ENCODE data around the gene CFAP45.

The CFAP45 gene

DNA sequence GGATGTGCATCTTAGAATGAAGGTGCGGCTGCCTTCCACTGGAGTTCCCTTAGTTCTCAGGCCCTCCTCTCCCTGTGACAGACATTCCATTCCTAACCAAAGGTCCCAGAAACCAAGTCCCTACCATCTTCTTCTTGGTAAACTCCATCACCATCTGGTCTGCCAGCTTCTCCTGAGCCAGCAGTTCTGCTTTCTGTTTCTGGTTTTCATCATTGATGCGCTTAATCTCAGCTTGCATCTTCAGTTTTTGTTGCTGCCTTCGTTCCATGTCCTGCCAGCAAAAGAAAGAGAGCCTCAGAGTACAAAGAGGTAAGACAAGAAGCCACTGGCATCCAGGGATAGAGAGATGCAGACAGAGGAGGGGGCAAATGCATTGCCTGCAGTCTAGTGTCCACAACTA, 19.5 kb downstream of the CFAP45 start:
- no peak for DNase-seq (ENCODE audit: low spot score)
- FAIRE-seq, result no peak

DNA sequence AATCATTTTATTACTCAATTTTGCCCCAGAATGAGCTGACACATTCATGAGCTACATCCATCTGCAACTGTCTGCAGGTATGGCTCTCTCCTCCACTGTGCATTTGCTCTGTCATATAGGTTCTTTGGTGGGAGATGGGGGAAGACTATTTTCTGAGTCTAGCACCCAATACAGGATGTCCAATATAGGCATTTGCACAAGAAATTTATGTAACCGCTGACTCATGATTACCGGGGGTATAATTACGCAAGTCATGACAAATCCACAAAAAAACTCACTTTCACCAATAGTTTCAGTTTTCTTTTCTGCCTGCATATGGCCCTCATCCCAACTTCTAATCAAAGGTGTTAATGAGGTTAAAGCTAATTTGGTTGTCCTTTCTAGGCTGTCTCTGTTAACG, 20.0 kb downstream of the CFAP45 start:
- no peak for FAIRE-seq
- no peak for DNase-seq (ENCODE audit: low spot score)

DNA sequence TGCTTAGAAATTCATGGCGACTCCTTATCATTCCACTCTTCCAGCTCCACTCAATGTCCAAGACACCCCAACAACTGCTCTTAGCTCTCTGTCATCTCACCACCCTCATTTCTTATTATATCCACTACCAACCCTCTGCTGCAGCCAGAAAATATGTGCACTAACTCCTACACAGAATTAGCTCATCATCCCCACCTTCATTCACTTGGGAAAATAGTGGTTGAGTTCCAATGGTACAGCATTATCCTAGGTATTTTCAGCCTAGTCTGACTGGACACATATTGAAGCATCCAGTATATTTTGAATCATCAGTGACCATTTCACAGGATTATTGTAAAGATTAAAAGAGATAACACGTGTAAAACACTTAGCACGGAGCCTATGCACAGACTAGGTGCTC, 20.8 kb downstream of the CFAP45 start:
- DNase-seq (ENCODE audit: low spot score) (no peak), FAIRE-seq (no peak)

DNA sequence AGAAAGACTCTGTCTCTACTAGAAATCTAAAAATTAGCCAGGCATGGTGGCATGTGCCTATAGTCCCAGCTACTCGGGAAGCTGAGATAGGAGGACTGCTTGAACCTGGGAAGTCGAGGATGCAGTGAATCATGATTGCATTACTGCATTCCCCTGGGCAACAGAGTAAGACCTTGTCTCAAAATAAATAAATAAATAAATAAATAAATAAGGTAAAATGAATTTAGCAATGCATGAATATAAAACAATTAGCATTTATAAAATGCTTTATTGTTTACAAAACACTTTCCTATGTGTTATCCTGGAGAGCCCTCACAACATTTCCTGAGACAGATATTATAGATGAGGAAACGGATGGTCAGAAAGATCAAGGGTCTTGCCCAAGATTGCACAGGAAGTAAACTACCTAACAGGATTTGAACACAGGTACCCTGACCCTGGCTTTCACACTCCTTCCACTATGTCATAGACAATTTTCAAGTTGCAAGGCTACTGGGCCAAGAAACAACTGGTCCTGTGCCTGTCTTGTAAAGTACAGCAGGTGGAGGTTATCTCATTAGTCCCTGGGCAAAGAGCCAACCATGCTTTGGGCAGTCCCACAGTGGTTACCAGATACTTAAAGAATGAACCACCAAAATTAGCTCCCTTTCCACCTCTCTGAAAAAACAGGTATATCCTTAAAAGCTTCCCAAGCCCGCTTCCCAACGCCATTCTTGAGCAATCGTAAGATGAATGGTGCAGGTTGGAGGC, 22.1 kb downstream of the CFAP45 start:
- FAIRE-seq, result no peak

DNA sequence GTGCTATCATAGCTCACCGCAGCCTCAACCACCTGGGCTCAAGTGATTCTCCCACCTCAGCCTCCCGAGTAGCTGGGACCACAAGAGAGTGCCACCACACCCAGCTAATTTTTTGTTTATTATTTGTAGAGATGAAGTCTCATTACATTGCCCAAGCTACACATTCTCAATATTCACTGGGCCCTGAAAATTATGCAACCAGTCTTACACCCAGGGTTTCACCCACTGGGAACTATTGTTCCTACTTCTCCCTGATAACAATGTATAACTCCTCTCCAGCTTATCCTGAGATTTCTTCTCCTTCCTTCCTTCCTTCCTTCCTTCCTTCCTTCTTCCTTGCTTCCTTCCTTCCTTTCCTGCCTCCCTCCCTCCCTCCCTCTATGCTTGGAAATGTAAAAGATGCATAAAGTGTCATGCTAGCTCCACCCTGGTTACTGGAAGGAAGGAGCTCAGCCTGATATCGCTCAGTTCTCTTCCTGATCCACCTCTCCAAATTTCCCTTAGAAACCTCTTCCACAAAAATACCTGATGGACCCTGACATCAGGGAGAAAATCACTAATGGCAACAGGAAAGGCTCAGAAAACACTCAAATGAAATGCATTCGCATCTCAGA, 26.3 kb downstream of the CFAP45 start:
- no peak for DNase-seq (ENCODE audit: low spot score)

More for the DNA sequence above, 22.1 kb downstream of the CFAP45 start:
- DNase-seq (ENCODE audit: low spot score), result no peak

DNA sequence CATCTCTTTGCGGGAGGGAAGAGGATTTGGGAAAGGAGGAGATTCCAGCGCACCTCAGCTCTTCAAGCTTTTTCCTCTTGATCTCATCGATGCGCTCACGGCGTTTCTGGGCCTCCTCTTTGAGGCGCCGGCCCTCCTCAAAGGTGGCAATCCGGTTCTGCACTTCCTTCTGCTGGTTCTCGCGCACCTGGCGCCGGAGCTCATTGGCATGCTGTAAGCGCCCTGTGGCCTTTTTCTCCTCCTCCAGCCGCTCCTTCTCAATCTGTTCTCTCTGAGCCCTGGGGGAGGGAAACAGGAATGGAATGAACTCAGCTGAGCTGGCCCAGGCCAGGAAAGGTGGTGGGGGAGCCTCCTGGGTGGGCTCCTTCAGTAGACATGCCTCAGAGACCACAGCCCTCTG, 27.1 kb downstream of the CFAP45 start:
- DNase-seq (ENCODE audit: low spot score) (no peak), FAIRE-seq (no peak)

More for the DNA sequence above, 26.3 kb downstream of the CFAP45 start:
- no peak for FAIRE-seq

DNA sequence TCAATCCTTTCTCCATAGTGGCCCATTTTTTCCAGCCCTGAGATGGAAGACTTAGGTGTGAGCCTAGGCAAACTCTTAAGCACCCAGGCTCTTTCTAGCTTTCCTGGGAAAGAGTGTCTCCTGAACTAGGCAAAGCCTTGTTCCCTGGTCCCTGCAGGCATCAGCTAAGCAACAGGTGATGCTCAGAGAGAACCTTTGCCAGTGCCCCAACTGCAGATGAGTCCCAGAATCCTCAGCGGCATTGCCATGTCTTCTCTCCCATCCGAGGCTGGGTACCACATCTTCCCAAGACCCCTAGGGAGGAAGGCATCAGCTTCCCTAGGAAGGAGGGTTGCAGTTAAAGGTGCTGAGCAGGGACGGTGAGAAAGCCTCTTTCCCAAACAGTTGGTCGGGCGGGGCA, 29.3 kb downstream of the CFAP45 start:
- DNase-seq (ENCODE audit: low spot score) (no peak), FAIRE-seq (no peak)

DNA sequence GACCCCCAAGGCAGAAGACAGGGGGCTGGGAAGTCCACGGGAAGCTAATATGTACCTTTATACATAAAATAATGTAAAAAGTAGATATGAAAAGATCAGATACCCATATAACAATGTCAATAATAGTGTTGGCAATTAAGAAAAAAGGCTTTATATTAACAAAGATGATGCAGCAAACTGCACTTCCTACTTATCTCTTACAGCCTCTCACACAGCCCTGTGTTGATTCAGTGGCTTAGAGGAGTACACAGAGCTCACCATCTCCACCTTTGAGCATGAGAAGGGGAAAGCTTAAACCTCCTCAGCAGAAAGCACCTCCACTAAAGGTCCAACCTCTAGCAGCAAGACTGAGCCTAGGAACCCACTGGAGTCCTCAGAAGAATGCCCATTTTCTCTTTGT, 30.4 kb downstream of the CFAP45 start:
- no peak for FAIRE-seq
- DNase-seq (ENCODE audit: low spot score), result no peak

DNA sequence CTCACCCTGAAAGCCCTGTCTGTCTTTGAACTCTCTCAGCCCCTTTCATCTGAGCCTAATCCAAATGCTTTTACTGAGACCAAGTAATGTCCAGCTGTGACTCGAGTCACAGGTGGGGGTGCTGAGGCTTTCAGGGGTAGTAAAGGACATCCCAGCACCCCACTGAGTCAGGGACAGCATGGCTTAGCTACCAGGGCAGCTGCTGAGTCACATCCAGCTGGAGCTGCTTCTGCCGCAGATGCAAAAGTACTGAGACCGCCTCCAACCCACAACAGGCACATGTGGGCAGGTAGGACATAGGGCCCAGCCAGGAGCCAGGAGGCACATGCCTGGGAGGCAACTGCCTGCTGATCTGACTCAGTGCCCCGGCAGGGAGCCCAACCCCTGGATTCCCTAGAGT, 30.8 kb downstream of the CFAP45 start:
- DNase-seq (ENCODE audit: low spot score), result peak; percentile 81
- peak; percentile 89 for FAIRE-seq

DNA sequence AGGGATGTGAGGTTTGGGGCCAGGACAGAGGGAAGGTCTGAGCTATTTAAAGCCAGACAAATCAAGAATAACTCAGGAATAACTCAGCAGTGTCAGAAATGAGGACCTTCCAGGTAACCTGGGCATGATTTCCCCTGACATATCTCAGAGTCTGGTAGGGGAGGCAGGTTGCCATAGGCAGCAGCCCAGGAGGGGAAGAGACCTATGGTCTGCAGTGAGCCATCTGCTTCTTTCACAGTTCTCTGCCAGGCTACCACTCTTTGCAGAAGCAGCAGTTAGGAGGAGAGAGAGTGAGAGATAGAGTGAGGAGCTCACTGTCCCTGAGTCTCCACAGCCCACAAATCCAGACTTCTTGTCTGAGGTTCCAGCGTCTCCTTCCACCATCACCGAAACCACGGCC, 31.2 kb downstream of the CFAP45 start:
- DNase-seq (ENCODE audit: low spot score) (no peak), FAIRE-seq (no peak)

DNA sequence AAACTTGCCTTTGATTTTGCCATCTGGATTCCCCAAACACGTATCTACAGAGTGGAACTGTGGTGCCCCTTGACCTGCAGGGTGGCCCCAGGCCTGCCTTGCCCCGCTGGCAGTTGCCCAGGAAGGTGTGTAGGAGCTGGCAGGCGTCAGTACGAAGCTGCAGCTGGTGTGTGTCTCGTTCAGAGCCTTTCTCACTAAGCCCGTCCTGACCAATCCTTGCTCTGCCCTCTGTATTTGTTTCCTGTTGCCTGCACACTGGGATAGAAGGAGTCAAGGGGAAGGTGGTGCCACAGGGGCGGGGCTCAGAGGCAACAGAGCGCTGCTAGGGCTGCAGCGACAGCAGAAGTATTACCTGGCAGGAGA, 32.3 kb downstream of the CFAP45 start:
- DNase-seq (ENCODE audit: low spot score), result no peak
- no peak for FAIRE-seq

DNA sequence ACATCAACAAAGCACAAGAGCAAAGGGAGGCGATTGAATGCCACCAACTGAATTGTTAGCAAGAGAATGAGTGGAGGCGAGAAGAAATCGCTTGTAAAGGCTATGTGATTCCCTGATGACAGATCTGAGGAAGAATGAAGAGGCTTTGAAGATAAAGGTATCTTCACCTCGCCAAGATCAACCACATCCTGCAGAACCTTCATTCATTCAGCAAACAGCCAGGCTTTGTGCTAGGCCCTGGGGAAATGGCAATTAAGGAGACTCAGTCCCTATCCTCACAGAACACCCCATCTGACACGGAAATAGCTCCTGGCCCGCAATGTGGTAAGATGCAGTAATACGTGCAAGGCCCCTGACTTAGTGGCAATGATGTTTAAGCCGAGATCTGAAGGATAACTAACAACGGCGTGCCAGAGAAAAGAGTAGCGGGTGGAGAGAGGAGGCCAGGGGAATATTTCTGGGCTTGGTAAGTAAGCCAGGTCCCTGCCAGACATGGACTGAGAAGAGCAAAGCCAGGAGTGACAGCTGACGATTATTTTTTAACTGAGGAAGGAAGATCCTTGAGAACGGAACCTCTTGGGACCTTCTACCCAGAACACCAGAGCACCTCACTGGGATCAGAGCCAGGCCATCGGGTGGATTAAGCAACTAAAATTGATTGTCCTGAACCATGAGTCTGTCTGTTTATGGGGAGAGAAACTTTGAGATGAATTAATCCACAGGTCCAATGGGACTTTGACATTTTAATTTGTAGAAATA, 32.9 kb downstream of the CFAP45 start:
- FAIRE-seq, result no peak
- DNase-seq (ENCODE audit: low spot score), result no peak

DNA sequence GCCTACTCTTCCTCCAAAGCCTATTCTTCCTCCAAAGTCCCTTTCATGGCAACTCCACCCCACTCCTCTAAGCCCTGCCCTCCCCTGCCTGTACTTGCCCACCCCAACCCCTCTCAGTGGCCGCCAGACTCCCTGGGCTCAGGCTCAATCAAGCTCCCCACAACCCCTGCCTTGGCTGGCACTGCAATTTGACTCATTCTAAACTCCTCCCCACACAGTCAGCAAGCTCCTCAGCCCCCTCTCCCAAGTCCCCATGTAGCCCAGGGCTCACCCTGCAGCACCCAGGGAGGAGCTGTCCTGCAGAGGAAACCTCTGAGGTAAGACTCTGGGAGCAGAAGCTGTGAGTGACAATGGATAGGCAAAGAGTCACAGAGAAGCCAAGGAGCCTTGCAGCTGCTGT, 33.9 kb downstream of the CFAP45 start:
- no peak for DNase-seq (ENCODE audit: low spot score)
- no peak for FAIRE-seq

DNA sequence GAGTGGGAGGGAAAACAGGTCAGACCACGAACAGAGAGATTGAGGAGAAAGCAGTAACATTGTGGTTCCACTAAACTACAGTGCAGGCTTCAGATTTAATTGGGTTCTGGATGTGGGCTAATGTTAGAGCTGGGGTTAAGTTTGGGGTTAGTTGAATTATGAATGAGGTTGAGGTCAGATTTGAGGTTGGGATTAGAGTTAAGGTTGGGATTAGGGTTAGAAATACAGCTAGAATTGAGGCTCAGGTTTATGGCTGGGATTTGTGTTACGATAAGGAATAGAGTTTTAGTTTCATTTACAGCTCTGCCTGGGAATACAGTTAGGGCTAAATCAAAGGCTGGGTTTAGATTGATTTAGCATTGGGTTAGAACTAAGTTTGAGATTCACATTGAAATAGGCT, 35.7 kb downstream of the CFAP45 start:
- FAIRE-seq (no peak), DNase-seq (ENCODE audit: low spot score) (no peak)

DNA sequence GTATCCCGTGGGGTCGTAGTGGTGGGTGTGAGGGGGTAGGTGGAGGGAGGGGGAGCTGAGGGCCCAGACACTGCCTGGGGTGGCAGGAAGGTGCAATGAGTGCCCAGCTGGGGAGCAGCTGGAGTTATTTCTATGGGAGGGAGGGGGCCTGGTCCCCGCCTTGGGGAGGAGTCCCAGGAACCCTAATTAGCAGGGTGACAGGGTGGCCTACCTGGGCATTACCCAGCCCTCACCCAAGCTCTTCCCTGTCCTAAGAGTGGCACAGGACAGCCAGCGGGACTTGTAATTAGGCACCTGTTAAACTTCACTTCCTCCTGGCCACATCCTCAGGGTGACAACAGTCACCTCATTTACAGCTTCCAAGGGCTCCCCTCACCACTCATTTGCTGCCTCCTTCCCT, 37.4 kb downstream of the CFAP45 start, which contains the start of gene VSIG8:
VSIG8 (minus strand) TSS at position 101 of the 400 bp plus-strand sequence. CDS start 136 bp downstream, outside the sequence.
- FAIRE-seq, result no peak
- no peak for DNase-seq (ENCODE audit: low spot score)

DNA sequence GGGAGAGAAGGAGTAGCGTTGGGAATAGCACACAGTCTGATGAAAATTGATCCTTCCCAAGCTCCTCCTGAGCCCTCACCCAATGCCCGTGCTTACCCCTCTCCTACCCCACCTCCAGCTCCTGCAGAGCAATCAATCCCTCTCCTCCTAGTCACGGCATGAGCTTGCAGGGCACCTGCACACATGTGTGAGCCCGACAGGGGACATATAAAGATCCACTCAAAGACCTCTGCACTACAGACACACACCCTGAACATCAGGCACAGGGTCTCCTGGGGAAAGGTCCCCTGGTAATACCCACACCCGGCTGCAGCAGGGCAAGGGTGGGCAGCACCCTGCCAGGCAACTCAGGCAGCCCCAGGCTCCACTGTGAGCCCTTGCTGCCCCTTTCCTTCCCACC, 37.9 kb downstream of the CFAP45 start:
- FAIRE-seq (no peak), DNase-seq (ENCODE audit: low spot score) (no peak)

DNA sequence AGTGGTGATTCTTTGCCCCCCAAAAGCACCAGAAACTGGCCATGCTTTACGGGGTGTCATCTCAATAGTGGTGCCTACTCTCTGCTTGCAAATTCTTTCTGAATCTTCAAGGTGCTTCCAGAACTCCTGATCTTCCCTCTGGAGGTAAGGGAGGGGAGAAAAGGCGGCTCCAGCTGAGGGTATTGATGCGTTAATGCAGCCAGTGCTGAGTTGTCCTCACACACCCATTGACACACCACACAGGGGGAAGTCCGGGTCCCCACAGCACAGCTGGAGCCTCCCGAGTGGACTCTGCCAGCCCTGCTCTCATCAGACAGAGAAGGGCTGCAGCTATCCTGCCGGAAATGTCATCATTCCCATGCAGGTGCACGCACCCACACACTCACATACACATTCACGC, 38.7 kb downstream of the CFAP45 start:
- FAIRE-seq, result no peak

DNA sequence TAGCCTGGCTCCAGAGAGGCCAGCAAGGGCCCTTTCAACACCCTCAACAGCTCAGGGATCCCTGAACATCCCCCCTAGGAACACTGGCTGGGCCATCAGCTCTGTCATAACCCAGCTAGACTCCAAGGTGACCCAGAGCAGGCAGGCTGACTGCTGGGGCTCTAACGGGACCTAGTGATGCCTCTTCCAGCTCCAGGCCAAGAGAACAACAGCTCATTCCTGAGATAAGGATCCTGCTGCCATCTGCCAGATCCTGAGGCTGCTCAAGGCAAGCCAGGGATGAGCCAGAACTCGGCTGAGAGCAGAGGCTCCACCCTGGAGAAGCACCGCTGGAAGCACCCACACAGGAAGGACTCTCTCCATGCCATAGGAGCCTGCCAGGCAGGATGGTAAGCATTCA, 39.5 kb downstream of the CFAP45 start:
- DNase-seq (ENCODE audit: low spot score) (no peak), FAIRE-seq (no peak)

More for the DNA sequence above, 38.7 kb downstream of the CFAP45 start:
- no peak for DNase-seq (ENCODE audit: low spot score)

DNA sequence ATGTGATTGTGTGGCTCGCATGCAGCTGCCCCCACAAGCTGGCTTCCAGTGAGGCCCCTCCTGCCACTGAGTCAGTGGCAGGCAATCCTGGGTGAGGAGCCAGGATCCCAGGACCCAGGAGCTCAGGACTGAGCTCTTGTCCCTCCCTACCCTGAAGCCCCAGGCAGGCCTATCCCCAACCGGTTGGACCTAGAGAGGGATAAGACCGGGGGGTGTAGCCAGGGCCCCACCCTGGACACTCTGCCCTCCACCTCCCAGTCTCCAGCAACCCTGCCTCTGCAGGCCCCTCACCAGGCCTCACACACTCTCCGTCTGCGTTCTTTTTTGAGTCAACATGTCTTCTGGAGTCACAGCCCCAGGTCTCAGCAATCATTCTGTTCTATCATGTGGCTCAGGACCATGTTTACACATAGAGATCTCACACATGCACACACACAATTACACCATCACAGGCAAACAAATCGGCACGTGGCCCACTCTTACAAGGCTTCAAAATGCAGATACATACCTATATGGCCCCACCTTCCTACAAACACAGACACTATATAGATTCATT, 40.1 kb downstream of the CFAP45 start:
- FAIRE-seq, result no peak
- no peak for DNase-seq (ENCODE audit: low spot score)

DNA sequence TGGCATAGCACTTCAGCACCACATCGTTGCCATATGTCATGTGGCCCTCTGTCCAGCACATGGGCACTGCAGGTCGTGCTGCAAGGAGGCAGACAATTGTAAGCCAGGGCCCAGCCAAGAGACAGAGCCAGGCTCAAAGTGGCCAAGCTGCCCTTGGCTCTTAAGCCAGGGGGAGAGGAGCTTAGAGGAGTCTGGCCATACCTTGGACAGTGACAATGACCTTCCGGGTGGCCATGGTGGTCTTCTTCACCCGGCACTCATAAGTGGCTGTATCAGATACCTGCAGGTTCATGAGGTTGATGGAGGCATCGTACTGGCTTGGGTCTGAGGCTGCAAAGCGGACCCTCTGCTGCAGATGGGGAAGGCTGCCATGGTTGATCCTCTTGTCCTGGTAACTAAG, 42.1 kb downstream of the CFAP45 start:
- FAIRE-seq (no peak), DNase-seq (ENCODE audit: low spot score) (no peak)

DNA sequence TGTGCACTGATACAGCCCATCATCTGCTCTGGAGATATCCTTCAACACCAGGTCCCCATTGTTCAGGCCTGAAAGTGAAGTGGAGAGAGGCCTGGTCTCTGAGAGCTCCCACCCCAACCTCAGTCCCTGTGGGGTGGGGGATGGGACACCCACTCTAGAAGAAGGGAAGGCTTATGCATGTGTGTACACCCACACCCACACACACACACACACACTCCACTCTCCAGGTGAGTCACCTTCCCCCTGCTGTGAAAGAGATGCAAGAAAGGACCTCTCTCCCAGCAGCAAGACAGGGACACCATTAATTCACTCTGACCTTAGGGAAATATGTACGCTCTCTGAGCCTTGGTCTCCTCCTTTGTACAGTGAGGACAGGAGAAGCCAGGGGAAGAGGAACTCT, 43.4 kb downstream of the CFAP45 start:
- no peak for DNase-seq (ENCODE audit: low spot score)
- FAIRE-seq, result no peak

DNA sequence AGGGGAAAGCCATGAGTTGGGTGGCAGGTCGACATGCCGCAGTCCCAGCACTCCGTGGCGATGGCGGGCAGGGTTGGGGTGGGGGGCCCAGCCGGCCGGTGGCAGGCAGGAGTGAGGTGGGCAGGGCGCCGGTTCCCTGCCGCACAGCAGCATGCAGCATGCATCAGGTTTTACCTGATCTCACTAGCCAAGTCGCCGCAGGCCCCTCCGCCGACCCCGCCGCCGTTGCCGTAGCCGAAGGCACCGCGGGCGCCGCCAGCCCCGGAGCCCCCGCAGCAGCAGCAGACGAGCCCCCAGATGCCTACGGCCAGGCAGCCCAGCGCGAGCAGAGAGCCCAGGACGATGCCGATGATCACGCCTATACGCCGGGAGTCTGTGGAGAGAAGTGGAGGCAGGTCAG, 44.3 kb downstream of the CFAP45 start:
- FAIRE-seq, result no peak
- no peak for DNase-seq (ENCODE audit: low spot score)

Data from urothelium cell line (cell line).